ENCODE results near the gene AIFM2.
"Not testable (repeated sequence)": the region's sequence is repeated elsewhere in the genome, so short reads cannot be mapped to it uniquely, and the experiment has no call there.

GRCh38 chr10:70179209-70179608, 46.6 kb upstream of the AIFM2 start:
- not testable (repeated sequence) for TF ChIP-seq EP300, CTCF (IDR thresholded peaks at IDR 0.05)
